Neural cell (in vitro differentiated cells): ENCODE measurements around the gene NEIL1.
"Not testable (repeated sequence)": the region's sequence is repeated elsewhere in the genome, so short reads cannot be mapped to it uniquely, and the experiment has no call there.

Source experiments
- CTCF ChIP-seq: fragments of 450-650 bp; IDR thresholded peaks from 2 replicates; pipeline ENCODE4 v1.5.1; 2014; ENCODE audit warnings: antibody characterized with exemption, mild to moderate bottlenecking, moderate library complexity; ENCODE audit not compliant: poor library complexity, severe bottlenecking
- MXI1 ChIP-seq: fragments of 450-650 bp; conservative IDR thresholded peaks from 2 replicates; pipeline ENCODE4 v1.6.1; 2014; ENCODE audit warnings: antibody characterized with exemption, mild to moderate bottlenecking; ENCODE audit not compliant: poor library complexity, severe bottlenecking
- POLR2AphosphoS5 ChIP-seq: IDR thresholded peaks from 2 replicates; pipeline ENCODE4 v1.6.1; 2012
- RAD21 ChIP-seq: fragments of 450-650 bp; conservative IDR thresholded peaks from 2 replicates; pipeline ENCODE4 v1.6.1; 2014; ENCODE audit warnings: antibody characterized with exemption, mild to moderate bottlenecking, moderate library complexity
- REST ChIP-seq: IDR thresholded peaks from 2 replicates; pipeline ENCODE4 v1.6.1; 2012; ENCODE audit warnings: borderline replicate concordance
- SMC3 ChIP-seq: fragments of 450-650 bp; conservative IDR thresholded peaks from 2 replicates; pipeline ENCODE4 v1.6.1; 2014; ENCODE audit warnings: antibody characterized with exemption, mild to moderate bottlenecking, moderate library complexity; ENCODE audit not compliant: poor library complexity
- TAF1 ChIP-seq: IDR thresholded peaks from 2 replicates; pipeline ENCODE4 v1.6.1; 2012; ENCODE audit warnings: low read depth

- TF ChIP-seq POLR2AphosphoS5, TAF1, CTCF, RAD21, REST, SMC3, MXI1: not testable (repeated sequence)
Measured at GRCh38 chr15:75349351-75349669, 2.5 kb downstream of the NEIL1 start.
